NB4 (cell line): ENCODE data around the gene SERINC2.
"Not testable (repeated sequence)": the region's sequence is repeated elsewhere in the genome, so short reads cannot be mapped to it uniquely, and the experiment has no call there.

Experiments
- DNase-seq: peaks from one replicate; pipeline ENCODE4 v3.0.0; 2010; ENCODE audit warnings: low read depth
- H3K4me3 ChIP-seq: one replicate; pipeline ENCODE4 v1.5.1; 2011; ENCODE audit warnings: mild to moderate bottlenecking, low read depth, low read length, moderate library complexity
- CTCF ChIP-seq: IDR thresholded peaks from one replicate; pipeline ENCODE4 v1.5.1; 2012; ENCODE audit warnings: low read depth, low read length
- MAX ChIP-seq: IDR thresholded peaks from 2 replicates; pipeline ENCODE4 v1.6.1; 2011; ENCODE audit warnings: low read depth, low read length
- MYC ChIP-seq: IDR thresholded peaks from 2 replicates; pipeline ENCODE4 v1.6.1; 2011; ENCODE audit warnings: low read depth, low read length
- POLR2A ChIP-seq: IDR thresholded peaks from 2 replicates; pipeline ENCODE4 v1.6.1; 2011; ENCODE audit warnings: mild to moderate bottlenecking; ENCODE audit not compliant: insufficient read length; ENCODE audit errors: extremely low read depth

SERINC2 gene

GRCh38 chr1:31380181-31380580 lies 32.8 kb upstream of the SERINC2 start:
- DNase-seq = no peak
- no peak for TF ChIP-seq POLR2A
- H3K4me3 ChIP-seq = no peak overlapping the region

- TF ChIP-seq MYC (no peak), POLR2A (no peak), CTCF (no peak), MAX (no peak)
- H3K4me3 ChIP-seq = no peak overlapping the region
- DNase-seq = no peak
Measured at GRCh38 chr1:31381394-31382294, 31.4 kb upstream of the SERINC2 start.

- TF ChIP-seq MAX = no peak
- no peak for TF ChIP-seq MYC
- no peak for TF ChIP-seq CTCF
- TF ChIP-seq POLR2A = no peak
- H3K4me3 ChIP-seq = no peak overlapping the region
- DNase-seq = no peak
Measured at GRCh38 chr1:31382379-31382989, 30.5 kb upstream of the SERINC2 start.

- DNase-seq = peak; percentile 29
- TF ChIP-seq CTCF = no peak
- TF ChIP-seq POLR2A = no peak
- TF ChIP-seq MYC = no peak
- no peak for TF ChIP-seq MAX
- no peak overlapping the region for H3K4me3 ChIP-seq
Measured at GRCh38 chr1:31383967-31384366, 29.0 kb upstream of the SERINC2 start.

GRCh38 chr1:31386576-31387243 lies 26.3 kb upstream of the SERINC2 start:
- not testable (repeated sequence) for H3K4me3 ChIP-seq

GRCh38 chr1:31387612-31388011 lies 25.4 kb upstream of the SERINC2 start:
- no peak for DNase-seq
- no peak for TF ChIP-seq POLR2A
- TF ChIP-seq MAX = no peak
- no peak for TF ChIP-seq MYC
- TF ChIP-seq CTCF = no peak
- no peak overlapping the region for H3K4me3 ChIP-seq

More at GRCh38 chr1:31386576-31387243, 26.3 kb upstream of the SERINC2 start:
- not testable (repeated sequence) for DNase-seq
